GM23338 (cell line): ENCODE results near the gene TRAM2. TPM values are rescaled to one million over a fixed set of nuclear protein-coding genes. Genes with fewer than 3 reads are reported as not detected.

Source experiments
- ATAC-seq: fragments of 200-7000 bp; cut with Tn5 transposase; 3 replicates; pipeline ENCODE4 v1.9.1; 2020
- DNase-seq: peaks from one replicate; pipeline ENCODE4 v3.0.0-alpha.2; 2015; ENCODE audit warnings: low spot score
- H2AFZ ChIP-seq: fragments of 200-600 bp; sonication (generic); 2 replicates; pipeline ENCODE4 v1.8.0; 2016; ENCODE audit warnings: antibody characterized with exemption, mild to moderate bottlenecking, moderate library complexity
- H3F3A ChIP-seq: fragments of 200-600 bp; sonication (generic); replicated peaks from 2 replicates; pipeline ENCODE4 v1.8.0; 2017; ENCODE audit warnings: antibody characterized with exemption, mixed run types, low read depth
- H3K27ac ChIP-seq: fragments of 200-600 bp; sonication (generic); 2 replicates; pipeline ENCODE4 v1.6.1; 2016; ENCODE audit warnings: low read depth
- H3K27me3 ChIP-seq: fragments of 200-600 bp; sonication (generic); 2 replicates; pipeline ENCODE4 v1.8.0; 2016; ENCODE audit warnings: mild to moderate bottlenecking, mixed run types, moderate library complexity; ENCODE audit not compliant: insufficient read depth
- H3K36me3 ChIP-seq: fragments of 200-600 bp; sonication (generic); 2 replicates; pipeline ENCODE4 v1.8.0; 2016; ENCODE audit warnings: mild to moderate bottlenecking; ENCODE audit not compliant: insufficient read depth
- H3K4me1 ChIP-seq: fragments of 200-600 bp; sonication (generic); 2 replicates; pipeline ENCODE4 v1.8.0; 2016; ENCODE audit warnings: mild to moderate bottlenecking, moderate library complexity; ENCODE audit not compliant: insufficient read depth
- H3K4me2 ChIP-seq: fragments of 200-600 bp; sonication (generic); 2 replicates; pipeline ENCODE4 v1.7.1; 2017; ENCODE audit warnings: mixed run types
- H3K4me3 ChIP-seq: fragments of 200-600 bp; sonication (generic); 2 replicates; pipeline ENCODE4 v1.6.1; 2016; ENCODE audit warnings: mixed run types
- H3K79me2 ChIP-seq: fragments of 200-600 bp; sonication (generic); replicated peaks from 2 replicates; pipeline ENCODE4 v1.8.0; 2017; ENCODE audit warnings: mild to moderate bottlenecking; ENCODE audit not compliant: insufficient read depth
- H3K9me2 ChIP-seq: fragments of 200-600 bp; sonication (generic); 2 replicates; pipeline ENCODE4 v1.8.0; 2017; ENCODE audit not compliant: insufficient read depth
- H4K20me1 ChIP-seq: fragments of 200-600 bp; sonication (generic); replicated peaks from 2 replicates; pipeline ENCODE4 v1.8.0; 2017; ENCODE audit warnings: mild to moderate bottlenecking; ENCODE audit not compliant: insufficient read depth
- H3K27ac Mint-ChIP-seq: 2 replicates; pipeline ENCODE4 v1.8.0; 2020; ENCODE audit warnings: inconsistent platforms, mild to moderate bottlenecking, moderate library complexity, mixed read lengths
- H3K27me3 Mint-ChIP-seq: 3 replicates; pipeline ENCODE4 v1.8.0; 2022; ENCODE audit warnings: low read depth, mild to moderate bottlenecking, moderate library complexity, mixed read lengths, inconsistent platforms; ENCODE audit not compliant: insufficient read depth, poor library complexity
- H3K36me3 Mint-ChIP-seq: 3 replicates; pipeline ENCODE4 v1.8.0; 2021; ENCODE audit warnings: low read depth, mild to moderate bottlenecking, inconsistent platforms, moderate library complexity, mixed read lengths
- H3K4me1 Mint-ChIP-seq: 3 replicates; pipeline ENCODE4 v1.8.0; 2020; ENCODE audit warnings: mild to moderate bottlenecking, inconsistent platforms, mixed read lengths
- H3K4me3 Mint-ChIP-seq: 3 replicates; pipeline ENCODE4 v1.8.0; 2021; ENCODE audit warnings: moderate library complexity, mild to moderate bottlenecking, inconsistent platforms, mixed read lengths
- H3K9me3 Mint-ChIP-seq: 3 replicates; pipeline ENCODE4 v1.8.0; 2020; ENCODE audit warnings: moderate library complexity, mild to moderate bottlenecking, inconsistent platforms, mixed read lengths
- CREB1 ChIP-seq: fragments of 250-450 bp; sonication (Bioruptor Pico); IDR thresholded peaks from 2 replicates; pipeline ENCODE4 v1.5.0; 2020; ENCODE audit warnings: low read depth, mild to moderate bottlenecking, moderate library complexity
- CTCF ChIP-seq, 2 experiments: fragments of 200-600 bp in 1 of 2; sonication (generic) in 1 of 2; conservative IDR thresholded peaks; 2 replicates each; pipeline versions ENCODE4 v1.5.1 to v1.6.1; 2016 to 2017; ENCODE audit warnings: antibody characterized with exemption in 2 of 2, low read depth in 2 of 2, mild to moderate bottlenecking in 2 of 2, moderate library complexity in 1 of 2
- ETS1 ChIP-seq: IDR thresholded peaks from 2 replicates; pipeline ENCODE4 v1.6.1; 2016; ENCODE audit warnings: antibody characterized with exemption
- EZH2 ChIP-seq: fragments of 200-600 bp; sonication (generic); IDR thresholded peaks from one replicate; pipeline ENCODE4 v1.8.0; 2017; ENCODE audit warnings: antibody characterized with exemption, mild to moderate bottlenecking, low read depth; ENCODE audit not compliant: unreplicated experiment
- JUNB ChIP-seq: IDR thresholded peaks from one replicate; pipeline ENCODE4 v1.6.1; 2016; ENCODE audit warnings: antibody characterized with exemption; ENCODE audit not compliant: unreplicated experiment
- NANOG ChIP-seq: IDR thresholded peaks from 2 replicates; pipeline ENCODE4 v1.6.1; 2016; ENCODE audit warnings: antibody characterized with exemption, borderline replicate concordance
- POLR2AphosphoS5 ChIP-seq: IDR thresholded peaks from 2 replicates; pipeline ENCODE4 v1.6.1; 2016; ENCODE audit warnings: antibody characterized with exemption, low read depth
- REST ChIP-seq: IDR thresholded peaks from one replicate; pipeline ENCODE4 v1.6.1; 2018; ENCODE audit warnings: antibody characterized with exemption; ENCODE audit not compliant: unreplicated experiment
- STAT1 ChIP-seq: IDR thresholded peaks from one replicate; pipeline ENCODE4 v1.6.1; 2016; ENCODE audit warnings: antibody characterized with exemption; ENCODE audit not compliant: unreplicated experiment
- ZNF331 ChIP-seq: fragments of 250-450 bp; sonication (Bioruptor Pico); IDR thresholded peaks from 2 replicates; pipeline ENCODE4 v1.5.0; 2020; ENCODE audit warnings: low read depth, mild to moderate bottlenecking, moderate library complexity
- ZNF462 ChIP-seq: fragments of 250-450 bp; sonication (Bioruptor Pico); IDR thresholded peaks from 2 replicates; pipeline ENCODE4 v1.5.0; 2020; ENCODE audit warnings: mild to moderate bottlenecking, moderate library complexity
- polyA plus RNA-seq: library from polyadenylated mRNA; unstranded; fragments of >200 nt; fragmentation: Nextera tagmentation; extraction: Ambion mirVana; gene quantifications from 2 replicates; pipeline ENCODE4 v1.2.1, GENCODE V29; 2016
- total RNA-seq: library from RNA; depleted of rRNA; stranded (reverse); fragments of >200 nt; shearing (Covaris generic); gene quantifications from 2 replicates; pipeline ENCODE4 v1.2.3, GENCODE V29; 2014

Gene TRAM2
- total and polyA plus RNA-seq, 2 experiments from 2014 or later = 4.0 to 14.0 TPM

GRCh38 chr6:52512199-52512598 is 64.7 kb downstream of the TRAM2 start (continued):
- TF ChIP-seq ZNF462 = no peak
- no peak for TF ChIP-seq REST
- TF ChIP-seq CREB1 (CRISPR knock-in tag) = no peak

- peaks cover 39% of the 10 kb centered on the region for H3K4me1 Mint-ChIP-seq
- Histone ChIP-seq H3K9me2 (no peaks in the 10 kb centered on the region), H3K79me2 (no peaks in the 10 kb centered on the region), H3K27ac (no peak overlapping the region), H3K27me3 (no peaks in the 10 kb centered on the region), H2AFZ (no peak overlapping the region), H3K4me1 (peaks cover 6% of the 10 kb centered on the region), H3K4me2 (no peak overlapping the region), H4K20me1 (0 out of 2 replicates have a peak, but pooled peaks cover 2% of the 10 kb centered on the region), H3K36me3 (peaks cover 3% of the 10 kb centered on the region; the same call in 1 of the 2 replicates), H3K4me3 (no peak overlapping the region), H3F3A (no peaks in the 10 kb centered on the region)
- peaks cover 41% of the 10 kb centered on the region for H3K36me3 Mint-ChIP-seq
- no peaks in the 10 kb centered on the region for H3K9me3 Mint-ChIP-seq
- H3K4me3 Mint-ChIP-seq = no peak overlapping the region
- peak overlapping the region; percentile 71 for H3K27ac Mint-ChIP-seq
- H3K27me3 Mint-ChIP-seq = peaks cover 9% of the 10 kb centered on the region
- no peak for ATAC-seq
- no peak for DNase-seq
- TF ChIP-seq ZNF331 (no peak), NANOG (no peak), EZH2 (no peak), JUNB (no peak), CREB1 (CRISPR knock-in tag) (no peak), POLR2AphosphoS5 (no peak), CTCF (conservative IDR thresholded peaks at IDR 0.05; ENCODE audit: low read depth in 2 of 2) (no peak), STAT1 (no peak), ETS1 (no peak)
Observed at GRCh38 chr6:52511572-52512151, 65.2 kb downstream of the TRAM2 start.
